OCI-LY7 (cell line): Measurements from ENCODE around the gene AP1G2. TPM values are rescaled to one million over a fixed set of nuclear protein-coding genes. Genes with fewer than 3 reads are reported as not detected.

Experiments
- BruUV-seq: library from RNA; stranded (reverse); fragments of 400-500 nt; replicated peaks from 2 replicates; lab custom pipeline; 2021; lab: Mats Ljungman, UMichigan
- CTCF ChIA-PET: fragments of 300-600 bp; sonication (Branson Sonifier 250); formaldehyde crosslinking; loops from one replicate; lab custom pipeline; 2022; ENCODE audit warnings: antibody characterized with exemption; ENCODE audit not compliant: unreplicated experiment; lab: Charles Lee
- POLR2A ChIA-PET: fragments of 300-600 bp; sonication (Branson Sonifier 250); formaldehyde crosslinking; loops from one replicate; lab custom pipeline; 2022; ENCODE audit warnings: antibody characterized with exemption; lab: Charles Lee
- DNase-seq: peaks from one replicate; pipeline ENCODE4 v3.0.0-alpha.2; 2015; ENCODE audit warnings: low spot score
- H2AFZ ChIP-seq: fragments of 200-600 bp; sonication (generic), shearing (Covaris generic); 2 replicates; pipeline ENCODE4 v1.6.1; 2014; ENCODE audit warnings: mild to moderate bottlenecking, antibody characterized with exemption, low read length, moderate library complexity
- H3K27ac ChIP-seq: fragments of 200-600 bp; sonication (generic); 2 replicates; pipeline ENCODE4 v1.5.1; 2014; ENCODE audit warnings: mixed run types, low read depth, mild to moderate bottlenecking, moderate library complexity, low read length, inconsistent platforms; ENCODE audit not compliant: poor library complexity, severe bottlenecking
- H3K36me3 ChIP-seq: fragments of 200-600 bp; sonication (generic); 2 replicates; pipeline ENCODE4 v1.6.1; 2014; ENCODE audit warnings: mild to moderate bottlenecking, antibody characterized with exemption, low read length, moderate library complexity, mixed read lengths; ENCODE audit not compliant: insufficient read depth
- H3K4me1 ChIP-seq: fragments of 200-600 bp; sonication (generic); 2 replicates; pipeline ENCODE4 v1.5.1; 2014; ENCODE audit warnings: mild to moderate bottlenecking, low read length; ENCODE audit not compliant: insufficient read depth, poor library complexity, severe bottlenecking
- H3K4me2 ChIP-seq: fragments of 200-600 bp; sonication (generic); 2 replicates; pipeline ENCODE4 v1.6.1; 2014; ENCODE audit warnings: mild to moderate bottlenecking, low read length
- H3K4me3 ChIP-seq: fragments of 200-600 bp; sonication (generic); 2 replicates; pipeline ENCODE4 v1.5.1; 2014; ENCODE audit warnings: mild to moderate bottlenecking, low read depth, low read length; ENCODE audit not compliant: poor library complexity, severe bottlenecking
- H3K79me2 ChIP-seq: fragments of 200-600 bp; sonication (generic); 2 replicates; pipeline ENCODE4 v1.6.1; 2016; ENCODE audit warnings: low read depth, mild to moderate bottlenecking, low read length, moderate library complexity, mixed read lengths; ENCODE audit not compliant: insufficient read depth
- H3K9me2 ChIP-seq: fragments of 200-600 bp; sonication (generic); 2 replicates; pipeline ENCODE4 v1.6.1; 2016; ENCODE audit warnings: mild to moderate bottlenecking, low read length, mixed read lengths; ENCODE audit not compliant: insufficient read depth
- H3K9me3 ChIP-seq: fragments of 200-600 bp; sonication (generic); 2 replicates; pipeline ENCODE4 v1.6.1; 2014; ENCODE audit warnings: mild to moderate bottlenecking, mixed run types, low read length, mixed read lengths
- H4K20me1 ChIP-seq: fragments of 200-600 bp; sonication (generic); 2 replicates; pipeline ENCODE4 v1.6.1; 2014; ENCODE audit warnings: mild to moderate bottlenecking, antibody characterized with exemption, low read length, moderate library complexity, mixed read lengths; ENCODE audit not compliant: insufficient read depth
- EZH2phosphoT487 ChIP-seq: fragments of 200-600 bp; sonication (generic); IDR thresholded peaks from 2 replicates; pipeline ENCODE4 v1.6.1; 2018; ENCODE audit warnings: low read depth, borderline replicate concordance, mild to moderate bottlenecking, mixed run types, antibody characterized with exemption, low read length, moderate library complexity, mixed read lengths
- intact Hi-C: fragments of 100-400 bp; cut with micrococcal nuclease; formaldehyde crosslinking; loops from one replicate; pipeline ENCODE4 v1.10.0; 2022; ENCODE audit not compliant: unreplicated experiment
- total RNA-seq, 2 experiments: library from RNA; depleted of rRNA in 1 of 2; stranded (reverse); fragments of >200 nt in 1 of 2; shearing (Covaris generic) in 1 of 2; gene quantifications; 2 replicates each; pipeline ENCODE4 v1.2.3, GENCODE V29; 2014 to 2022
- TF ChIP-seq, protein P1 (sequence below): fragments of 200-600 bp; sonication (generic); conservative IDR thresholded peaks from 2 replicates; pipeline ENCODE4 v1.5.1; 2014; ENCODE audit warnings: mild to moderate bottlenecking, antibody characterized with exemption, low read length, moderate library complexity, mixed read lengths

The AP1G2 gene
- total RNA-seq, 2 experiments from 2014 or later, result 129 to 209 TPM

DNA sequence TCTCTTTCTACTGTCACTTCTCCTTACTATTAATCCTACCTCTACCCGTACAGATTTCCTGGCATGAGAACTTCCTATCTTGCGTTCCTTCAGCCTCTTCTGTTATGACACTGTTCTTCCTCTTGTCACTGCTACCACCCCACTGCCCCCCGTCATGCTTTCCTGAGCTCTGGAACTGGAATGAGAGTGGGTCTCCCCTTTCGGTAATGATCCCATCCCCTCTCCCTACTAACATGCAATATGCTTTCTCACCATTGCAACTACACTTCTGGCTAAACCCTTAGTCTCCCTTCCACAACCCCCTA is 4.9 kb upstream of the AP1G2 start:
- Histone ChIP-seq H3K4me2 (no peak overlapping the region), H3K36me3 (no peaks in the 10 kb centered on the region), H3K9me3 (no peaks in the 10 kb centered on the region), H3K9me2 (no peaks in the 10 kb centered on the region), H3K27ac (no peak overlapping the region), H3K4me3 (no peak overlapping the region), H3K4me1 (peaks cover 21% of the 10 kb centered on the region), H3K79me2 (no peaks in the 10 kb centered on the region), H2AFZ (no peak overlapping the region), H4K20me1 (no peaks in the 10 kb centered on the region)
- no TSS peak for BruUV-seq
- CTCF ChIA-PET, result no interaction called here
- POLR2A ChIA-PET, result interaction anchor here (0.5 to 1.7 kb wide), 3 partner anchors 15 to 473 kb away, joined by 3 to 4 read pairs (median 4); no protein-coding TSS in a partner anchor
- no peak for DNase-seq
- TF ChIP-seq, protein P1, sequence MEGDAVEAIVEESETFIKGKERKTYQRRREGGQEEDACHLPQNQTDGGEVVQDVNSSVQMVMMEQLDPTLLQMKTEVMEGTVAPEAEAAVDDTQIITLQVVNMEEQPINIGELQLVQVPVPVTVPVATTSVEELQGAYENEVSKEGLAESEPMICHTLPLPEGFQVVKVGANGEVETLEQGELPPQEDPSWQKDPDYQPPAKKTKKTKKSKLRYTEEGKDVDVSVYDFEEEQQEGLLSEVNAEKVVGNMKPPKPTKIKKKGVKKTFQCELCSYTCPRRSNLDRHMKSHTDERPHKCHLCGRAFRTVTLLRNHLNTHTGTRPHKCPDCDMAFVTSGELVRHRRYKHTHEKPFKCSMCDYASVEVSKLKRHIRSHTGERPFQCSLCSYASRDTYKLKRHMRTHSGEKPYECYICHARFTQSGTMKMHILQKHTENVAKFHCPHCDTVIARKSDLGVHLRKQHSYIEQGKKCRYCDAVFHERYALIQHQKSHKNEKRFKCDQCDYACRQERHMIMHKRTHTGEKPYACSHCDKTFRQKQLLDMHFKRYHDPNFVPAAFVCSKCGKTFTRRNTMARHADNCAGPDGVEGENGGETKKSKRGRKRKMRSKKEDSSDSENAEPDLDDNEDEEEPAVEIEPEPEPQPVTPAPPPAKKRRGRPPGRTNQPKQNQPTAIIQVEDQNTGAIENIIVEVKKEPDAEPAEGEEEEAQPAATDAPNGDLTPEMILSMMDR, result no peak
- no peak for TF ChIP-seq EZH2phosphoT487
- intact Hi-C loops, result no loop called here

DNA sequence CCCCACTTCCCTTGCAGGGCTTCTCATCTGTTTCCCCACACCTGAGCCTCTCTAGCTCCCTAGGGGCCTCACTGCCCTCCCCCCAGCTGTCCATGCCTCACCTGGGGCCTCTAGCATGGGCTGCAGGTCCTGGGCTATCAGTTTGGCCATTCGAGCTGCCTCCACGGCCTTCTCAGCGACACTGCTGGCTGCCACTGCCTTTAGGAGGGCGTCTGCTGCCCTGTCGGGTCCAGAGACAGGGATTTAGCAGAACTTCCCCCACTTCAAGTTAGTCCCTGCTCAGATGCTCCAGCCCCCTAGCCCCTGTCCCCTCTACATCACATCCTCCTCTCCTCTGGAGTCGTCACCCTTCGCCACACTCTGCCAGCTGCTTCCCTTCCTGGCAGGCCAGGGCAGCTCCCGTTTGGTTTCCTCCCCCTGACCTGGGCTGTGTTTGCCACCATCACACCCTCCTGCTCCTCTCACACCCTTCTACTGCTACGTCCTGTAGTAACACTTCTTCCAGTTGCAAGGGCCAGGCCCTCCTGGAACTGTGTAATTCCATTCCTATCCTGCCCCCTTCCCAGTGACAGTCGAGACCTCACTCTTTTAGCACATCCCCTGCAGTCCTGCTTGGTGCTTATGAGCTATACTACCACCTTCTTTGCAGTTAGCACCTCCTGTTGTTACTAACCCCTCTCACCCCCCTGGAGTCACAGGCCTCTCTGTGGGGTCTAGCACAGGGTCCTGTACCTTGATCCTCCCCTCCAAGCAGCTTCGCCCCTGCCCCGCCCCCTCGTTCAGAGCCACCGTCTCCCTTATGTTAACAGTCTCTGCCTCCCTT is 4.3 kb upstream of the AP1G2 start:
- H3K4me1 ChIP-seq, result peaks cover 21% of the 10 kb centered on the region
- no peak overlapping the region for H2AFZ ChIP-seq
- no peak overlapping the region for H3K27ac ChIP-seq
- no peaks in the 10 kb centered on the region for H3K36me3 ChIP-seq
- H3K4me2 ChIP-seq, result no peak overlapping the region
- no peaks in the 10 kb centered on the region for H3K9me3 ChIP-seq
- no peak for DNase-seq
- intact Hi-C loops, result no loop called here
- H3K4me3 ChIP-seq, result no peak overlapping the region
- TF ChIP-seq, protein P1, result no peak
- no peak for TF ChIP-seq EZH2phosphoT487
- no TSS peak for BruUV-seq
- ChIA-PET POLR2A (interaction anchor here (0.8 to 1.7 kb wide), 2 partner anchors 14 to 63 kb away, joined by 3 to 4 read pairs; no protein-coding TSS in a partner anchor), CTCF (no interaction called here)
- H3K79me2 ChIP-seq, result peaks cover 3% of the 10 kb centered on the region; the same call in 1 of the 2 replicates
- no peaks in the 10 kb centered on the region; the same call in 1 of the 2 replicates for H4K20me1 ChIP-seq
- H3K9me2 ChIP-seq, result no peaks in the 10 kb centered on the region
